GM23338 (cell line): Measurements from ENCODE around the gene ESRRB.

Source experiments
- CREB1 ChIP-seq: fragments of 250-450 bp; sonication (Bioruptor Pico); IDR thresholded peaks from 2 replicates; pipeline ENCODE4 v1.5.0; 2020; ENCODE audit warnings: low read depth, mild to moderate bottlenecking, moderate library complexity
- CTCF ChIP-seq, 2 experiments: fragments of 200-600 bp in 1 of 2; sonication (generic) in 1 of 2; conservative IDR thresholded peaks; 2 replicates each; pipeline versions ENCODE4 v1.5.1 to v1.6.1; 2016 to 2017; ENCODE audit warnings: antibody characterized with exemption in 2 of 2, low read depth in 2 of 2, mild to moderate bottlenecking in 2 of 2, moderate library complexity in 1 of 2
- EZH2 ChIP-seq: fragments of 200-600 bp; sonication (generic); IDR thresholded peaks from one replicate; pipeline ENCODE4 v1.8.0; 2017; ENCODE audit warnings: antibody characterized with exemption, mild to moderate bottlenecking, low read depth; ENCODE audit not compliant: unreplicated experiment
- NANOG ChIP-seq: IDR thresholded peaks from 2 replicates; pipeline ENCODE4 v1.6.1; 2016; ENCODE audit warnings: antibody characterized with exemption, borderline replicate concordance
- REST ChIP-seq: IDR thresholded peaks from one replicate; pipeline ENCODE4 v1.6.1; 2018; ENCODE audit warnings: antibody characterized with exemption; ENCODE audit not compliant: unreplicated experiment

- TF ChIP-seq CTCF (conservative IDR thresholded peaks at IDR 0.05; ENCODE audit: low read depth in 2 of 2) (no peak), EZH2 (no peak), REST (no peak), CREB1 (CRISPR knock-in tag) (no peak), NANOG (no peak)
Measured at GRCh38 chr14:76502638-76503037, 126.7 kb downstream of the ESRRB start.
